Endothelial cell of umbilical vein (primary cell): Measurements from ENCODE around the gene ANGEL1. TPM values are rescaled to one million over a fixed set of nuclear protein-coding genes. Genes with fewer than 3 reads are reported as not detected.

Experiments
- BruUV-seq: library from RNA; stranded (reverse); fragments of 400-500 nt; replicated peaks from 2 replicates; lab custom pipeline; 2021; lab: Mats Ljungman, UMichigan
- CTCF ChIA-PET: fragments of 300-600, 350-600 bp; sonication (Branson Sonifier 250); formaldehyde crosslinking; loops from one replicate; lab custom pipeline; 2021; ENCODE audit warnings: antibody characterized with exemption, inconsistent platforms; lab: Charles Lee
- POLR2A ChIA-PET: fragments of 300-600, 350-600 bp; sonication (Branson Sonifier 250); formaldehyde crosslinking; loops from one replicate; lab custom pipeline; 2021; ENCODE audit warnings: antibody characterized with exemption, inconsistent platforms; lab: Charles Lee
- DNase-seq: peaks from one replicate; pipeline ENCODE4 v3.0.0-alpha.2; 2011; ENCODE audit warnings: low read depth, low spot score
- FAIRE-seq: peaks from 2 replicates; lab custom pipeline; 2011; peaks lifted over from hg19 to GRCh38; lab: Jason Lieb, UNC
- H2AFZ ChIP-seq: 2 replicates; pipeline ENCODE4 v1.6.0; 2012; ENCODE audit warnings: low read depth, low read length, control low read depth, inconsistent platforms
- H3K27ac ChIP-seq: 2 replicates; pipeline ENCODE4 v1.5.1; 2011; ENCODE audit warnings: low read depth, mild to moderate bottlenecking, control low read depth, low read length, moderate library complexity; ENCODE audit not compliant: insufficient read depth
- H3K27me3 ChIP-seq, 2 experiments: 2 replicates each; pipeline versions ENCODE4 v1.6.0 to v1.6.1; 2011; ENCODE audit warnings: low read length in 2 of 2, mixed read lengths in 1 of 2; ENCODE audit not compliant: control insufficient read depth in 2 of 2, insufficient read depth in 2 of 2
- H3K36me3 ChIP-seq, 2 experiments: 2 replicates in 1 of 2; 3 replicates in 1 of 2; pipeline ENCODE4 v1.5.1; 2011; ENCODE audit warnings: low read length in 2 of 2, mild to moderate bottlenecking in 1 of 2, moderate library complexity in 1 of 2; ENCODE audit not compliant: control insufficient read depth in 2 of 2, insufficient read depth in 2 of 2; ENCODE audit errors: extremely low read depth in 1 of 2
- H3K4me1 ChIP-seq: 3 replicates; pipeline ENCODE4 v1.5.1; 2011; ENCODE audit warnings: mild to moderate bottlenecking, low read length; ENCODE audit not compliant: control insufficient read depth, insufficient read depth; ENCODE audit errors: extremely low read depth
- H3K4me2 ChIP-seq: 2 replicates; pipeline ENCODE4 v1.6.1; 2011; ENCODE audit warnings: low read length, control low read depth, mixed read lengths; ENCODE audit not compliant: insufficient read depth
- H3K4me3 ChIP-seq, 3 experiments: fragments of 200-600 bp in 1 of 3; sonication (generic), shearing (Covaris generic) in 1 of 3; replicated peaks in 1 of 3; 2 replicates each; pipeline ENCODE4 v1.5.1; 2011 to 2016; ENCODE audit warnings: control low read depth in 3 of 3, low read length in 3 of 3, mild to moderate bottlenecking in 2 of 3, inconsistent platforms in 1 of 3, low read depth in 1 of 3, moderate library complexity in 1 of 3; ENCODE audit not compliant: insufficient read depth in 1 of 3
- H3K79me2 ChIP-seq: 2 replicates; pipeline ENCODE4 v1.6.0; 2012; ENCODE audit warnings: low read length, inconsistent platforms; ENCODE audit not compliant: control insufficient read depth, insufficient read depth
- H3K9ac ChIP-seq: replicated peaks from 2 replicates; pipeline ENCODE3; 2011; ENCODE audit warnings: low read length, control low read depth; ENCODE audit not compliant: insufficient read depth; ENCODE audit errors: extremely low read depth
- H3K9me1 ChIP-seq: replicated peaks from 3 replicates; pipeline ENCODE4 v1.6.0; 2011; ENCODE audit warnings: mild to moderate bottlenecking, low read length; ENCODE audit not compliant: control insufficient read depth, insufficient read depth; ENCODE audit errors: extremely low read depth
- H3K9me3 ChIP-seq: replicated peaks from 2 replicates; pipeline ENCODE4 v1.5.1; 2012; ENCODE audit warnings: low read length, inconsistent platforms; ENCODE audit not compliant: control insufficient read depth, insufficient read depth
- H4K20me1 ChIP-seq: replicated peaks from 2 replicates; pipeline ENCODE3; 2011; ENCODE audit warnings: mild to moderate bottlenecking, low read length; ENCODE audit not compliant: control insufficient read depth, insufficient read depth; ENCODE audit errors: extremely low read depth
- EZH2 ChIP-seq: IDR thresholded peaks from 2 replicates; pipeline ENCODE4 v1.6.1; 2012; ENCODE audit warnings: borderline replicate concordance, low read depth, mild to moderate bottlenecking, moderate library complexity, low read length, inconsistent platforms; ENCODE audit not compliant: severe bottlenecking
- FOS ChIP-seq: IDR thresholded peaks from 2 replicates; pipeline ENCODE4 v1.6.1; 2011; ENCODE audit warnings: mild to moderate bottlenecking, low read length, moderate library complexity, borderline replicate concordance; ENCODE audit not compliant: insufficient read depth
- GATA2 ChIP-seq: IDR thresholded peaks from 2 replicates; pipeline ENCODE4 v1.7.0; 2011; ENCODE audit warnings: low read depth, mild to moderate bottlenecking, moderate library complexity, mixed read lengths, low read length; ENCODE audit not compliant: insufficient read length, insufficient read depth
- JUN ChIP-seq: IDR thresholded peaks from 2 replicates; pipeline ENCODE4 v1.6.1; 2011; ENCODE audit warnings: borderline replicate concordance, low read depth; ENCODE audit not compliant: insufficient read length, insufficient read depth
- MYC ChIP-seq: IDR thresholded peaks from one replicate; pipeline ENCODE4 v1.6.1; 2011; ENCODE audit warnings: mild to moderate bottlenecking, low read depth, low read length
- POLR2A ChIP-seq: IDR thresholded peaks from 2 replicates; pipeline ENCODE4 v1.6.1; 2012; ENCODE audit warnings: low read depth, mild to moderate bottlenecking, control low read depth, low read length
- POLR2AphosphoS5 ChIP-seq: IDR thresholded peaks from 2 replicates; pipeline ENCODE4 v1.6.1; 2012; ENCODE audit warnings: low read depth, mild to moderate bottlenecking, control low read depth, low read length, moderate library complexity; ENCODE audit not compliant: insufficient read depth
- dilution Hi-C: fragments of 300-500 bp; cut with MboI; formaldehyde crosslinking; loops from one replicate; pipeline ENCODE4 v1.15.0; 2019; ENCODE audit warnings: low sequenced_read_pairs; ENCODE audit not compliant: extremely low pct_ligation_motif_present
- intact Hi-C: fragments of 100-400 bp; cut with micrococcal nuclease; formaldehyde crosslinking; loops from one replicate; pipeline ENCODE4 v1.10.0; 2022
- polyA plus RNA-seq, 4 experiments: library from polyadenylated mRNA; depleted of rRNA in 3 of 4; stranded (reverse) in 3 of 4; unstranded in 1 of 4; fragments of >200 nt; gene quantifications; 2 replicates each; pipeline versions ENCODE4 v1.2.1 to v1.2.3, GENCODE V29; 2011 to 2012; ENCODE audit warnings: missing spikeins in 1 of 4
- total RNA-seq: library from RNA; stranded (reverse); gene quantifications from 2 replicates; pipeline ENCODE4 v1.2.3, GENCODE V29; 2021
- TF ChIP-seq, protein P1 (sequence below), 2 donors: IDR thresholded peaks; 1 replicate in 1 of 2; 2 replicates in 1 of 2; pipeline ENCODE4 v1.5.1; 2011; ENCODE audit warnings: low read length in 2 of 2, mild to moderate bottlenecking in 2 of 2, moderate library complexity in 2 of 2, control low read depth in 1 of 2, inconsistent platforms in 1 of 2, low read depth in 1 of 2; ENCODE audit not compliant: insufficient read depth in 1 of 2; ENCODE audit errors: extremely low read depth in 1 of 2
- TF ChIP-seq, protein P2 (sequence below): IDR thresholded peaks from 2 replicates; pipeline ENCODE4 v1.6.1; 2011; ENCODE audit not compliant: insufficient read depth, insufficient read length

Gene ANGEL1
- total and polyA plus RNA-seq, 2 donors (not counting 3 experiments of a cell fraction or from before 2014, with no cell fraction given), result 14.8 to 22.0 TPM

DNA sequence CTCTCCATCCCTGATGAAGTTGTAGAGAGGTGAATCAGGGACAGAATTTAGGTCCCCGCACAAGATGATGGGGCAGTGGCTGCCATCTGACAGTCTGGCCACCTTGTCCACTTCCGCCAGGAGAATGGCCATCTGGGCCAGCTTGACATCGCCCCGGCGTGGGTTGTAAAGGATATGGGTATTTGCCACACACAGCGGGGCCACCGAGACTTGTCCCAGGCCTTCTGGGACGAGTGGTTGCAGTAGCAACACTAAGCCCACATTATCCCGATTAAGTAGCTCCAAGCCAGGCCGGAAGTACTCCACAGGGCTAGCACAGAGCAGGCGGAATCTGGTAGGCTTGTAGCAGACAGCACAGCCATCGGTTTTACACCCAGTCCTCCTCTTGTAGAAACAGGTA is 6.2 kb downstream of the ANGEL1 start:
- CTCF ChIA-PET, result interaction anchor here (1.4 to 1.9 kb wide), 2 partner anchors 22 to 97 kb away, joined by 8 read pairs; no protein-coding TSS in a partner anchor
- dilution Hi-C loops (no loop called here), intact Hi-C loops (no loop called here)
- H4K20me1 ChIP-seq, result no peaks in the 10 kb centered on the region
- no peak overlapping the region for H3K4me2 ChIP-seq
- no peak for TF ChIP-seq FOS
- TF ChIP-seq EZH2, result no peak
- no peak for TF ChIP-seq GATA2
- no peak for TF ChIP-seq POLR2A
- TF ChIP-seq POLR2AphosphoS5, result no peak
- TF ChIP-seq, protein P1, sequence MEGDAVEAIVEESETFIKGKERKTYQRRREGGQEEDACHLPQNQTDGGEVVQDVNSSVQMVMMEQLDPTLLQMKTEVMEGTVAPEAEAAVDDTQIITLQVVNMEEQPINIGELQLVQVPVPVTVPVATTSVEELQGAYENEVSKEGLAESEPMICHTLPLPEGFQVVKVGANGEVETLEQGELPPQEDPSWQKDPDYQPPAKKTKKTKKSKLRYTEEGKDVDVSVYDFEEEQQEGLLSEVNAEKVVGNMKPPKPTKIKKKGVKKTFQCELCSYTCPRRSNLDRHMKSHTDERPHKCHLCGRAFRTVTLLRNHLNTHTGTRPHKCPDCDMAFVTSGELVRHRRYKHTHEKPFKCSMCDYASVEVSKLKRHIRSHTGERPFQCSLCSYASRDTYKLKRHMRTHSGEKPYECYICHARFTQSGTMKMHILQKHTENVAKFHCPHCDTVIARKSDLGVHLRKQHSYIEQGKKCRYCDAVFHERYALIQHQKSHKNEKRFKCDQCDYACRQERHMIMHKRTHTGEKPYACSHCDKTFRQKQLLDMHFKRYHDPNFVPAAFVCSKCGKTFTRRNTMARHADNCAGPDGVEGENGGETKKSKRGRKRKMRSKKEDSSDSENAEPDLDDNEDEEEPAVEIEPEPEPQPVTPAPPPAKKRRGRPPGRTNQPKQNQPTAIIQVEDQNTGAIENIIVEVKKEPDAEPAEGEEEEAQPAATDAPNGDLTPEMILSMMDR (IDR thresholded peaks at IDR 0.05; ENCODE audit: extremely low read depth in 1 of 2, insufficient read depth in 1 of 2, low read depth in 1 of 2, low read length in 2 of 2), result no peak
- no peak for TF ChIP-seq JUN
- TF ChIP-seq MYC, result no peak
- TF ChIP-seq, protein P2, sequence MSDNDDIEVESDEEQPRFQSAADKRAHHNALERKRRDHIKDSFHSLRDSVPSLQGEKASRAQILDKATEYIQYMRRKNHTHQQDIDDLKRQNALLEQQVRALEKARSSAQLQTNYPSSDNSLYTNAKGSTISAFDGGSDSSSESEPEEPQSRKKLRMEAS, result no peak
- no peak overlapping the region for H2AFZ ChIP-seq
- no peak overlapping the region for H3K27ac ChIP-seq
- FAIRE-seq, result no peak
- no peaks in the 10 kb centered on the region for H3K9me1 ChIP-seq
- H3K9me3 ChIP-seq, result no peaks in the 10 kb centered on the region
- peaks cover 9% of the 10 kb centered on the region for H3K4me1 ChIP-seq
- no peaks in the 10 kb centered on the region for H3K79me2 ChIP-seq
- no peak overlapping the region for H3K9ac ChIP-seq
- no peak overlapping the region for H3K4me3 ChIP-seq
- DNase-seq, result no peak
- H3K27me3 ChIP-seq, result no peaks in the 10 kb centered on the region
- no TSS peak for BruUV-seq
- POLR2A ChIA-PET, result no interaction called here
- H3K36me3 ChIP-seq, result peaks cover 4 to 32% of the 10 kb centered on the region in 2 experiments
